ENCODE data around the gene NXNL1. TPM values are rescaled to one million over a fixed set of nuclear protein-coding genes. Genes with fewer than 3 reads are reported as not detected.

The NXNL1 gene
- total and polyA plus RNA-seq, 2 of the 8 experiments (the other 6 are each of a cell fraction or from before 2014, with no cell fraction given) = not detected

GRCh38 chr19:17419621-17420474, 40.9 kb downstream of the NXNL1 start, which contains the start of gene MVB12A:
Gene MVB12A, plus strand, starts transcription at chr19:17420047. Its CDS starts 89 bp downstream, at chr19:17420136.
- Histone ChIP-seq H2BK5ac (ENCODE audit: low read depth, low read length) (peak within 1 kb of the TSS; percentile 20; the same call in 1 of the 2 replicates), H4K91ac (replicated peaks; ENCODE audit: insufficient read length, low read length) (peak within 1 kb of the TSS; percentile 91), H2BK20ac (ENCODE audit: low read length) (no peak within 1 kb of the TSS), H3K23me2 (ENCODE audit: low read depth, low read length) (peaks cover 12% of the 10 kb centered on the region), H3K18ac (ENCODE audit: extremely low read depth, low read length) (peak within 1 kb of the TSS; percentile 4; the same call in 1 of the 2 replicates), H3K23ac (ENCODE audit: insufficient read length) (no peak within 1 kb of the TSS), H3K4ac (replicated peaks; ENCODE audit: insufficient read length, low read depth, low read length) (peak within 1 kb of the TSS; percentile 85), H2AFZ (ENCODE audit: low read length) (peak within 1 kb of the TSS; percentile 88), H3K4me2 (ENCODE audit: insufficient read depth in 1 of 2, low read depth in 2 of 2, low read length in 2 of 2) (peak within 1 kb of the TSS; percentile 59 to 76), H3K9ac (replicated peaks in 1 of 4; ENCODE audit: extremely low read depth in 1 of 4, low read depth in 3 of 4, low read length in 3 of 4) (peak within 1 kb of the TSS; percentile 8 to 78 (median 38)), H3K27ac (ENCODE audit: low read depth, low read length) (peak within 1 kb of the TSS; percentile 62; the same call in 1 of the 2 replicates), H3K4me1 (replicated peaks in 1 of 4; ENCODE audit: control insufficient read depth in 3 of 4, insufficient read depth in 4 of 4, low read length in 3 of 4) (peaks cover 3 to 15% (median 9%) of the 10 kb centered on the region in 4 experiments), H3K56ac (replicated peaks; ENCODE audit: insufficient read length, low read depth, low read length) (peak within 1 kb of the TSS; percentile 46), H4K20me1 (replicated peaks in 1 of 2; ENCODE audit: control insufficient read depth in 1 of 2, insufficient read depth in 2 of 2, low read length in 2 of 2) (peaks cover 0 to 4% of the 10 kb centered on the region in 2 experiments), H3K36me3 (ENCODE audit: control insufficient read depth in 2 of 4, insufficient read depth in 4 of 4, low read length in 3 of 4) (no peaks in the 10 kb centered on the region), H3K9me3 (ENCODE audit: insufficient read depth in 2 of 2, low read depth in 1 of 2, low read length in 1 of 2) (no peaks in the 10 kb centered on the region), H2AK5ac (ENCODE audit: low read depth, low read length) (0 out of 2 replicates have a peak within 1 kb of the TSS, but pooled peaks have one; percentile 32), H3K27me3 (replicated peaks in 1 of 4; ENCODE audit: control insufficient read depth in 3 of 4, extremely low read depth in 1 of 4, insufficient read depth in 3 of 4, low read length in 3 of 4) (peaks cover 0 to 3% (median 0%) of the 10 kb centered on the region in 4 experiments; a peak in 2 of 7 replicates), H4K8ac (ENCODE audit: extremely low read depth, insufficient read depth, low read length) (peak within 1 kb of the TSS; percentile 75; the same call in 1 of the 2 replicates), H3K4me3 (ENCODE audit: extremely low read depth in 1 of 4, insufficient read depth in 2 of 4, low read depth in 3 of 4, low read length in 4 of 4) (peak within 1 kb of the TSS; percentile 57 to 88 (median 78)), H2BK120ac (replicated peaks; ENCODE audit: low read depth, low read length) (peak within 1 kb of the TSS; percentile 21), H2BK12ac (ENCODE audit: low read depth, low read length) (peak within 1 kb of the TSS; percentile 22; the same call in 1 of the 2 replicates), H2BK15ac (ENCODE audit: low read length) (peak within 1 kb of the TSS; percentile 61), H4K5ac (ENCODE audit: insufficient read length, low read depth, low read length) (peak within 1 kb of the TSS; percentile 46), H3K79me2 (ENCODE audit: control insufficient read depth in 1 of 2, insufficient read depth in 2 of 2, low read length in 2 of 2) (no peaks in the 10 kb centered on the region), H3K14ac (ENCODE audit: insufficient read length) (peak within 1 kb of the TSS; percentile 54), H3K79me1 (ENCODE audit: low read depth, low read length) (no peaks in the 10 kb centered on the region)
- 3% methylated on average over 69 of the region's 85 CpGs; no CpG with 5 or more reads in 1 of the 2 experiments for WGBS, 2 experiments (ENCODE audit: extremely low coverage in 1 of 2, insufficient coverage in 1 of 2, insufficient read length in 1 of 2, insufficient replicate concordance in 2 of 2, low coverage in 1 of 2, low lambda C conversion rate in 2 of 2, missing lambda C conversion rate in 1 of 2)
- FAIRE-seq (peak; percentile 96), DNase-seq (ENCODE audit: low read depth in 1 of 2, low spot score in 2 of 2) (peak; percentile 90 to 99)
- POLR2A ChIA-PET (ENCODE audit: partially characterized antibody) = interaction anchor here (0.8 to 6.1 kb wide), 10 partner anchors 9 to 85 kb away, joined by 3 to 44 read pairs (median 4); partner anchors contain the start of genes BST2 and CCDC194
- CTCF ChIA-PET (ENCODE audit: partially characterized antibody) = interaction anchor here (0.6 to 1.5 kb wide), 7 partner anchors 10 to 72 kb away, joined by 3 to 8 read pairs (median 3); partner anchors contain the start of gene TMEM221
- TF ChIP-seq SP4 (IDR thresholded peaks at IDR 0.05; ENCODE audit: low read length) (no peak), YY1 (IDR thresholded peaks at IDR 0.05; ENCODE audit: low read depth, low read length) (peak; percentile 87), CTCF (IDR thresholded peaks at IDR 0.05; ENCODE audit: control extremely low read depth in 1 of 3, insufficient read depth in 1 of 3, low read depth in 1 of 3, low read length in 3 of 3) (no peak), EP300 (IDR thresholded peaks at IDR 0.05; ENCODE audit: borderline replicate concordance in 1 of 2, low read depth in 2 of 2, low read length in 2 of 2) (peak in 1 of 2 experiments; percentile 6; a peak in 1 of 3 replicates), E2F6 (IDR thresholded peaks at IDR 0.05) (peak; percentile 80)
- TF ChIP-seq, protein P1, sequence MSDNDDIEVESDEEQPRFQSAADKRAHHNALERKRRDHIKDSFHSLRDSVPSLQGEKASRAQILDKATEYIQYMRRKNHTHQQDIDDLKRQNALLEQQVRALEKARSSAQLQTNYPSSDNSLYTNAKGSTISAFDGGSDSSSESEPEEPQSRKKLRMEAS (IDR thresholded peaks at IDR 0.05) = peak; percentile 87

Measured in H1 (cell line).